ENCODE measurements around the gene ZNF738. TPM values are rescaled to one million over a fixed set of nuclear protein-coding genes. Genes with fewer than 3 reads are reported as not detected.

Gene ZNF738
- total and polyA plus RNA-seq, 2 of the 13 experiments (the other 11 are each of a cell fraction or from before 2014, with no cell fraction given) = 2.7 to 5.3 TPM

DNA sequence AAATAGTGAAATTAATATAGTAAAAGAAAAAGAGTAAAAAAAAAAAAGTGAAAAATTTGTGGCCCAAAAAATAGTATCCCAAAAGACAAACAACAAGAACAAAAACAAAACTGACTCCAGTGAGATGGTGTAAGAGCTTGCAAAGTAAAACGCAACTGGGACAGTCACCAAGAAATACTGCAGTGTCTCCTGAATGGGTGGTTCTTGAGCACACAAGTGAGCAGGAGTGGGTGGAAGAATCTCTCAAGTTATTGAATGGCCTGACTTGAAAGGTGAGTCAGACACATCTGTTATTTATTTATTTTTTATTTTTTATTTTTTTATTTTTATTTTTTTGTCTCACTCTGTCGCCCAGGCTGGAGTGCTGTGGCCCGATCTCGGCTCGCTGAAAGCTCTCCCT is 40.1 kb downstream of the ZNF738 start:
- in situ Hi-C loops (cut with HindIII; ENCODE audit: extremely low pct_ligation_motif_present, low pct_unique_long_range_greater_than_20kb) = no loop called here
- H3K79me2 ChIP-seq (ENCODE audit: insufficient read depth, low read length) = peaks cover 11% of the 10 kb centered on the region

More for the DNA sequence above, 40.1 kb downstream of the ZNF738 start:
- H3K4me2 ChIP-seq (ENCODE audit: low read depth, low read length) = no peak overlapping the region
- no peaks in the 10 kb centered on the region; a peak in 1 of 5 replicates for H3K27me3 ChIP-seq (ENCODE audit: control insufficient read depth in 1 of 2, insufficient read depth in 2 of 2, low read length in 2 of 2)
- peaks cover 10% of the 10 kb centered on the region for H3K4me1 ChIP-seq (ENCODE audit: insufficient read depth, low read length)
- H2AFZ ChIP-seq (ENCODE audit: low read length) = no peak overlapping the region
- ChIA-PET POLR2A (no interaction called here), CTCF (ENCODE audit: low intra/inter-chr PET ratio, low total read pairs) (no interaction called here)
- H3K36me3 ChIP-seq (replicated peaks in 1 of 2; ENCODE audit: control insufficient read depth in 1 of 2, insufficient read depth in 2 of 2, low read length in 2 of 2) = peaks cover 0 to 1% of the 10 kb centered on the region in 2 experiments; a peak in 3 of 5 replicates
- no peak overlapping the region for H3K9ac ChIP-seq (ENCODE audit: insufficient read depth, low read depth, low read length)
- no peaks in the 10 kb centered on the region for H4K20me1 ChIP-seq (ENCODE audit: insufficient read depth, low read length)
- H3K4me3 ChIP-seq (replicated peaks in 1 of 3; ENCODE audit: insufficient read depth in 1 of 3, low read depth in 2 of 3, low read length in 3 of 3) = no peak overlapping the region
- DNase-seq (ENCODE audit: low spot score) (no peak), FAIRE-seq (no peak), ATAC-seq (no peak)
- no TSS peak for BruUV-seq (replicated peaks)
- WGBS (ENCODE audit: low lambda C conversion rate) = 88% methylated on average over 5 of the region's 5 CpGs
- intact Hi-C loops (cut with micrococcal nuclease; ENCODE audit: unreplicated experiment) = loop anchor here (5.0 kb wide), 1 partner anchor 72 kb away; the partner anchor contains the start of gene ZNF708
- H3K9me3 ChIP-seq (ENCODE audit: low read length) = no peaks in the 10 kb centered on the region
- no peak overlapping the region for H3K27ac ChIP-seq (ENCODE audit: extremely low read length, insufficient read depth, low read length)
- TF ChIP-seq HES4 (CRISPR knock-in tag; IDR thresholded peaks at IDR 0.05; ENCODE audit: borderline replicate concordance) (no peak), RARA (CRISPR knock-in tag; IDR thresholded peaks at IDR 0.05) (no peak), ADNP (CRISPR knock-in tag; IDR thresholded peaks at IDR 0.05) (no peak), SETDB1 (CRISPR knock-in tag; IDR thresholded peaks at IDR 0.05; ENCODE audit: borderline replicate concordance) (no peak), ZNF234 (CRISPR knock-in tag; conservative IDR thresholded peaks at IDR 0.05) (no peak), HMGXB3 (CRISPR knock-in tag; IDR thresholded peaks at IDR 0.05; ENCODE audit: borderline replicate concordance) (no peak)
- TF ChIP-seq, protein P1, sequence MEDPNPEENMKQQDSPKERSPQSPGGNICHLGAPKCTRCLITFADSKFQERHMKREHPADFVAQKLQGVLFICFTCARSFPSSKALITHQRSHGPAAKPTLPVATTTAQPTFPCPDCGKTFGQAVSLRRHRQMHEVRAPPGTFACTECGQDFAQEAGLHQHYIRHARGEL (CRISPR knock-in tag; IDR thresholded peaks at IDR 0.05) = no peak

All from HepG2 (cell line).